Amniotic stem cell (primary cell): Measurements from ENCODE around the gene KDM4B.
"Not testable (repeated sequence)": the region's sequence is repeated elsewhere in the genome, so short reads cannot be mapped to it uniquely, and the experiment has no call there.

Experiments used
- DNase-seq: peaks from one replicate; lab custom pipeline; 2025; lab: John Stamatoyannopoulos, UW

The KDM4B gene

DNA sequence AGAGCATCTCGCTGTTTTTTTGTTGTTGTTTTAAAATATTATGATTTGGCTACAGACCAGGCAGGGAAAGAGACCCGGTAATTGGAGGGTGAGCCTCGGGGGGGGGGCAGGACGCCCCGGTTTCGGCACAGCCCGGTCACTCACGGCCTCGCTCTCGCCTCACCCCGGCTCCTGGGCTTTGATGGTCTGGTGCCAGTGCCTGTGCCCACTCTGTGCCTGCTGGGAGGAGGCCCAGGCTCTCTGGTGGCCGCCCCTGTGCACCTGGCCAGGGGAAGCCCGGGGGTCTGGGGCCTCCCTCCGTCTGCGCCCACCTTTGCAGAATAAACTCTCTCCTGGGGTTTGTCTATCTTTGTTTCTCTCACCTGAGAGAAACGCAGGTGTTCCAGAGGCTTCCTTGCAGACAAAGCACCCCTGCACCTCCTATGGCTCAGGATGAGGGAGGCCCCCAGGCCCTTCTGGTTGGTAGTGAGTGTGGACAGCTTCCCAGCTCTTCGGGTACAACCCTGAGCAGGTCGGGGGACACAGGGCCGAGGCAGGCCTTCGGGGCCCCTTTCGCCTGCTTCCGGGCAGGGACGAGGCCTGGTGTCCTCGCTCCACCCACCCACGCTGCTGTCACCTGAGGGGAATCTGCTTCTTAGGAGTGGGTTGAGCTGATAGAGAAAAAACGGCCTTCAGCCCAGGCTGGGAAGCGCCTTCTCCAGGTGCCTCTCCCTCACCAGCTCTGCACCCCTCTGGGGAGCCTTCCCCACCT is 183.3 kb downstream of the KDM4B start:
- no peak for DNase-seq

DNA sequence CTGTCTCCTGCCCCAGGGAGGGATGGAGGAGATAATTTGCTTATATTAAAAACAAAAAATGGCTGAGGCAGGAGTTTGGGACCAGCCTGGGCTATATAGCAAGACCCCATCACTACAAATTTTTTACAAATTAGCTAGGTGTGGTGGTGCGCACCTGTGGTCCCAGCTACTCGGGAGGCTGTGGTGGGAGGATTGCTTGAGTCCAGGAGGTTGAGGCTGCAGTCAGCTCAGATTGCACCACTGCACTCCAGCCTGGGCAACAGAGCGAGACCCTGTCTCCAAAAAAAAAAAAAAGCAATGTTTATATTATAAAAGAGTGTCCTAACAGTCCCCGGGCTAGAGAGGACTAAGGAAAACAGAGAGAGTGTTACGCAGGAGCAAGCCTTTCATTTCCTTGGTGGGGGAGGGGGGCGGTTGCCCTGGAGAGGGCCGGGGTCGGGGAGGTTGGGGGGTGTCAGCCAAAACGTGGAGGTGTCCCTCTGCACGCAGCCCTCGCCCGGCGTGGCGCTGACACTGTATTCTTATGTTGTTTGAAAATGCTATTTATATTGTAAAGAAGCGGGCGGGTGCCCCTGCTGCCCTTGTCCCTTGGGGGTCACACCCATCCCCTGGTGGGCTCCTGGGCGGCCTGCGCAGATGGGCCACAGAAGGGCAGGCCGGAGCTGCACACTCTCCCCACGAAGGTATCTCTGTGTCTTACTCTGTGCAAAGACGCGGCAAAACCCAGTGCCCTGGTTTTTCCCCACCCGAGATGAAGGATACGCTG is 184.0 kb downstream of the KDM4B start:
- DNase-seq: no peak

DNA sequence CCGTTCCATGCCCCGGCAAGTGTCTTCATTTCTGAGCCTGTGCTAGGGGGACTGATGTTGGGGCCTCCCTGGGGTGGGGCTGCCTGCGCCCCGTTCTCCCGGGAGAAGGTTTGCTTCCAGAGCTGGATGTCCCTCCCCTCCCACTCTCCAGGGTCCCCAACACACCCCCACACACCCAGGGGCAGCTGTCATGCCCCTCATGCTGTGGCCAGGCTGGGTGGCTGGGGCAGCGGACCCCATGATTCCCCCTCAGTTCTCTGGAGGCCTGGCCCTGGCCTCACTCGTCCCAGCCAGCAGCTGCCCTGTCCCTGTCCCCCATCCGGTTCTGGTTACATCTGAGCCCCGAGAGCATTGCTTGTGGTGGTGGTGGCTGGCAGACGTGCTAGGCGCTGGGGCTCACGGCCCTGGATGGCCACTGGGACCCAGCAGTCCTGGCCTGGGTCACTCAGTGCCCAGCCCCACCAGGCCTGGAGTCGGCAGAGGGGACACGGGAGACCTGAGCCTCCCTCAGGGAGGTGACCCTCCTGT is 184.8 kb downstream of the KDM4B start:
- no peak for DNase-seq

DNA sequence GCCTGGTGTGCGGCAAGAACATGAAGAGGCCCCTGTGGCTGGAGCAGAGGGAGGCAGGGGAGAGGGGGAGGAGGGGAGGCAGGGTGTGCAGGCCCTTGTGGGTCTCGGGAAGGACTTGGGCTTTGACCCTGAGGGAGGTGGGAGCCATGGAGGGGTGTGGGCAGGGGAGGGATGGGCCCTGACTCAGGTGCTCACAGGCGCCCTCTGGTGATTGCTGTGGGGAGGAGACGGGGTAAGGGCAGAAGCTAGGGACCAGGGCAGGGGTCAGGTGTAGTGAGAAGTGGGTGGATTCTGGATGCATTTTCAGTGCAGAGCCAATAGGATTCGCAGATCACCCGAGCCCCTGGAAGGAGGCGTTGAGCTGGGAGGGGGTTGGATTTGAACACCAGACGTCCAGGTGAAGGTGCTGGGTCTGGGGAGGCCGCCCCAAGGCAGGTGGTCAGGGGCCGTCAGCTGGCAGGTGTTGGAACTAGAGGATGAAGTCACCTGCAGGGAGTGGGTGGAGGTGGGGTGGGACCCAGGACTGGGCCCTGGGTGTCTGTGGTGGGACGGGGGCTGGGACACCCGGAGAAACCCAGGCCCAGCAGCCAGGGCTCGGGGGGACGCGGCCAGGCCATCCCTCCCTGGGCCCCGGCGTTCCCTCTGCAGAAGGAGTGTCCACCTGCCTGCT is 185.4 kb downstream of the KDM4B start:
- DNase-seq: no peak

DNA sequence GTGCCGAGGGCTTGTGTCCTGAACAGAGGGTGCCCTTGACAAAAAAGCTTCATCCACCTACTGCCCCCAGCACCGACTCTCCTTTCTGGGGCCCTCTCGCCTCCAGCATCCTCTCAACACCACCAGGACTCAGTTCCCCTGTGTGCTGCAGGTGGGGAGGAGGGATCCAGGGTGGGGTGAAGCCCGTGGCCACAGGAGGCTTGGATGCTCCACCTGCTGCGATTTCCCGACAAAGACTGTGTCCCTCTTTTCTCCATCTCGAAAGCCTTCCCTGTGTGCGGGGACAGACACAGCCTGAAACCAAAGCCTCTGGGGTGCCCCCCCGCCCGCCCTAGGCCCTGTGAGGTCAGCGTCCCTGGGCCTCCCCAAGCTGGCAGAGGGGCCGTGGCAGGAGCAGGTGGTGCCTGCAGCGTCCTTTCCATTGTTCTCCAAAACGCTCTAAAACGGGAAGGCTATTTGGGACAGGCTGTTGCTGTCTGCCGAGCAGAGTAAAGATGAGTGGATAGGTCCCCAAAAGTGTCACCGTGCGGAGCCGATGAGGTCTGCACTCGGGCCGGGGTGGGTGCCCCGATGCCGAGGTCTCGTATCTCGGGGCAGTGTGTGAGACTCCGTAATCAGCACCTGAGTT is 186.0 kb downstream of the KDM4B start:
- no peak for DNase-seq

DNA sequence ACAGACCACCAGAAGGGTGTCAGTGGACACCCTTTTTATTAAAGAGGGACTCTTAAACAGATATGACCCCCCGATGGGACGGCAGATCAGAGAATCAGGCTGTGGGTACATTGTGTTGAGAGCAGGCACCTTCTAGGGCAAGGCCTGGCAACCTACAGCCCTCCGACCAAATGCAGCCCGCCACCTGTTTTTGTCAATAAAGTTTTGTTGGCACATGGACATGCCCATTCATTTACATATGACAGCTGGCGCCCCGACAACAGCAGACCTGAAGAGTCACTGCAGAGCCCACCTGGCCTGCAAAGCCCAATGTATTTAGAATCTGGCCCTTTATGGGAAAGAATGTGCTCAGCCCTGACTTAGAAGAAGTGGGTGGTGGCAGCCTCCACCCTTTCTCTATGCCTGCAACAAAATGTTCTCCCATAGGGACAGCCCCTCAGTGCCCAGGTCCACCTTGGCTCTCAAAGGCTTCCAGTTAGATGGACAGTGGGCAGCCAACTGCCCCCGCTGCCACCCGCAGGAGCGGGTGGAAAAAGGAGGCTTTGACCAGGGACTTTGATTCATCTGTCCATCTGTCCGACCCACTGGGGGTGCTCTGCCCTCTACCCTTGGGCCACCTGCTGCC is 186.8 kb downstream of the KDM4B start:
- DNase-seq: no peak

DNA sequence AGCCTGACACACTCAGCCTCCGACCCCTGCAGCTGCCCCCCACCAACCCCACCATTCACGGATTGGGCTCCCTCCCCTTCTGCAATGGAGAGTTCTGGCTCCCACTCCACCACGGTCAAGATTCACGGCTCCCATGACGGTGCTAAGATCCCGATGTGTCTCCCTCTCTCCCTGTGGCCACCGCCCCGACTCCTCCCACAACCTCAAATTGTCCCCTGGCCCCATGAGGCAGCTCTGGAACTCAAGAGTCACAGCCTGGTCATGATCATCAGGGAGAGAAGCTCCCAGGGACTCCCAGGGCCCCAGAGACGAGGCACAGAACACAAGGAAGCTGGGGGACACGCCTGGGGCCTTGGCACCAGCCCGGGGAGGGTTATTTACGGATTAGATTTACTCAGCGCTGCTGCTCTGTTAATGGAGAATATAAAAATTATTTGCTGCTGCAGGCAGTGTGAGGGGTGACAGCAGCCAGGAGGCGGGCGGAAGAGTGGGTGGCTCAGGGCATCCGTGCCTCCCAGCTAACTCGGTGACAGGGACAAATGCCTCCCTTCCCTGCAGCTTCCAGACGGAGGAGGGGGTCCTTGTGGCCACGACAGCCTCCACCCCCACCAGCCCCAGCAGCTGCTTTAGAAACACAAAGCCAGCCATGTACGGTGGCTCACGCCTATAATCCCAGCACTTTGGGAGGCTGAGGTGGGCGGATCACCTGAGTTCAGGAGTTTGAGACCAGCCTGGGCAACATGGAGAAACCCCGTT is 187.5 kb downstream of the KDM4B start:
- DNase-seq: no peak

DNA sequence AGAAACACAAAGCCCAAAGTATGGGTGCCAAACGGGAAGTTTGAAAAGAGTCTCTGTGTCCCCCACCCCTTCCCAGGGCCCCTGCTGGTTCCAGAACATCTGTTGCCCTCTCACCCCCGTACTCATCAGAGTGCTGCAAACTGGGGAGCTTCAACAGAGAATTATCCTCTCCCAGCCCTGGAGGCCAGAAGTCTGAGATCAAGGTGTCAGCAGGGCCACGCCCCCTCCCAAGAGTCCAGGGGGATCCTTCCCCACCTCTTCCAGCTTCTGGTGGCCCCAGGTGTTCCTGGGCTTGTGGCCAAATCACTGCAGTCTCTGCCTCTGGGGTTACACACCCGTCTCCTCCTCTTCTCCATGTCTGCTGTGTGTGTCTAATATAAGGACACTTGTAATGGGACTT is 188.3 kb downstream of the KDM4B start:
- no peak for DNase-seq

DNA sequence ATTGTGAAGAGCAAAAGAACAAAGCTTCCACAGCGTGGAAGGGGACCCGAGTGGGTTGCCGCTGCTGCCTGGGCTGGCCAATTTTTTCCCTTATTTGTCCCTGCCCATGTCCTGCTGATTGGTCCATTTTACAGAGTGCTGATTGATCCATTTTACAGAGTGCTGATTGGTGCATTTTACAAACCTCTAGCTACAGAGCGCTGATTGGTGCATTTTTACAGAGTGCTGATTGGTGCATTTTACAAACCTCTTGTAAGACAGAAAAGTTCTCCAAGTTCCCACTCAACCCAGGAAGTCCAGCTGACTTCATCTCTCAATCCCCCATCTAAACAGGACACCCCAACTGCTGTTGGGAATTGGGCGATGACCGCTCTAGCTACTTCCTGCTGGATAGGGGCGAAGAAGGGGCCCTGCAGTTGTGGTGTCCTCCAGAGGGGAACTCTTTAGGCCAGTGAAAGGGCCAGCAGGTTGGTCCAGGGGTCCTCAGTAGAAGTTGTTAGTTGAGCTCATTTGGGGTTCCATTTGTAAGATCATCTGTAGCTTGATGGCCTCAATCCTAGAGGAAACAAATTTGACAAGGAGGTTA is 189.7 kb downstream of the KDM4B start:
- not testable (repeated sequence) for DNase-seq

DNA sequence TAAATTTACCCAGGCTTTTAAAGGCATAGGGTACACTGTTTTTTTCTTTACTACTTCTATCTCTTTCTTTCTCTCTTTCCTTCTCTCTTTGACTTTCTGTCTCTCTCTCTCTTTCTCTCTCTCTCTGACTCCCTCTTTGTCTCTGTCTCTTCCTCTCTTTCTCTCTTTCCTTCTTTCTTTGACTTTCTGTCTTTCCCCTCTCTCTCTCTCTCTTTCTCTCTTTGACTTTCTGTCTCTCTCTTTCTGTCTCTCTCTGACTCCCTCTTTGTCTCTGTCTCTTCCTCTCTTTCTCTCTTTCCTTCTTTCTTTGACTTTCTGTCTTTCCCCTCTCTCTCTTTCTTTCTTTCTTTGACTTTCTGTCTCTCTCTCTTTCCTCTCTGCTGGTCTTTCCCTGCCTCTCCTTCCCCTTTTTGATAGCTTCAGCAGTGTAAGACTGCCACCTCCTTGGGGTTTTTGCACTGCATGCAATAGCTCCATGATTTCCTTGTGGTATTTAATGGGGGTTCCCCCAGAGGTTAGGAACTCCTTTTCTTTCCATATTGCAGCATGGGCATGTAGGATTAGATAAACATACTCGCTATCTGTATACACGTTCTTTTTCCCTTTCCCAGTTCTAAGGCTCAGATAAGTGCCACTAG is 191.4 kb downstream of the KDM4B start:
- not testable (repeated sequence) for DNase-seq

DNA sequence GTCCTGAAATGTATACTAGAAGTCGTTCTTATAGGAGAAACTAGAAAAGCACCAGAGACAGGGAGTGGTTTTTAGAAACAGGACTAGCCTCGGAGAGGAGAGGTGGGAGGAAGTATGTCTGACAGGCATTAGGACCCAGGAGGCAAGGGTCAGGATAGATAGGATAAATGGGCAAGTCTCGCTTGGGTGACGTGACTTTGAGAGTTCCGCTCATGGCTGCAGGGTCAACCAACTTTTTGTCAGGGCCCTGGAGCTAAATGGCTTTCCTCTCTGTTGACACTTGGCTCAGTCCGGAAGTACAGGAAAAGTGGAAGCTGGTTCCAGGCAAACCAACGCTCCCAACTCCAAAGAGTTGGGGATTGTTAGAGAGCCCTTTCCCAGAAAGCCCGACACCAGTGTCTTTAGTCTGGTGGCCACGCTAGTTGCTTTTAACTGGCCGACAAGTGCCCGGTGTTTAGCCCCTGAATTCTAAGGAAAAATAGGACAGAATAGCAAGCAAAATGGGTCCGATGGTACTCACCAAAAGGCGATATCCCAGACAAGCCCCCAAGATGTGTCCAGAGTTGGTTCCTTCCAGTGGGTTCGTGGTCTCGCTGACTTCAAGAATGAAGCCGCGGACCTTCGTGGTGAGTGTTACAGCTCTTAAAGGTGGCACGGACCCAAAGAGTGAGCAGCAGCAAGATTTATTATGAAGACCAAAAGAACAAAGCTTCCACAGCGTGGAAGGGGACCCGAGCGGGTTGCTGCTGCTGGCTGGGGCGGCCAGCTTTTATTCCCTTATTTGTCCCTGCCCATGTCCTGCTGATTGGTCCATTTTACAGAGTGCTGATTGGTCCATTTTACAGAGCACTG is 196.2 kb downstream of the KDM4B start:
- DNase-seq: not testable (repeated sequence)

DNA sequence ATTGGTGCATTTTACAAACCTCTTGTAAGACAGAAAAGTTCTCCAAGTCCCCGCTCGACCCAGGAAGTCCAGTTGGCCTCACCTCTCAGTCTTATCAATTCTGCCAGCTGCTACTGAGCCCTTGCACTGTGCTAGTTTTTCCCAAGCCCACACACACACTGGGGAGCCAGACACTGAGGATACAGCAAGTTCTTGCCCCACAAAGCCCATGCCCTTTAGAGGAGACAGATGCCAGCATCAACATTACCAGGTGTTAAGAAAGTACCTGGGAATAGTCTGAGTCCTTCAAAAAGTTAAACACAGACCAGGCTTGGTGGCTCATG is 196.7 kb downstream of the KDM4B start:
- no peak for DNase-seq

DNA sequence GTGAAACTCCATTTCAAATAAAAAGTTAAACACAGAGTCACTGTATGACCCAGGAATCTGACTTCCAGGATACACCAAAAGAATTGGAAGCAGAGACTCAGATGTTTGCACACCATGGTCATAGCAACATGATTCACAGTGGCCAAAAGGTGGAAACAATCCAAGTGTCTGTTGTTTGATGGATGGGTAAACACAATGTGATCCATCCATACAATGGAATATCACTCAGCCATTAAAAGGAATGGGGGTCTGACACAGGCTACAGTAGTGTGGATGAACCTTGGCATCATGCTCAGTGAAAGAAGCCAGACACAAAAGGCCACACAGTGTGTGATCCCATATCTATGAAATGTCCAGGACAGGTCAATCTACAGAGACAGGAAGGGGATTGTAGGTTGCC is 197.3 kb downstream of the KDM4B start:
- no peak for DNase-seq

DNA sequence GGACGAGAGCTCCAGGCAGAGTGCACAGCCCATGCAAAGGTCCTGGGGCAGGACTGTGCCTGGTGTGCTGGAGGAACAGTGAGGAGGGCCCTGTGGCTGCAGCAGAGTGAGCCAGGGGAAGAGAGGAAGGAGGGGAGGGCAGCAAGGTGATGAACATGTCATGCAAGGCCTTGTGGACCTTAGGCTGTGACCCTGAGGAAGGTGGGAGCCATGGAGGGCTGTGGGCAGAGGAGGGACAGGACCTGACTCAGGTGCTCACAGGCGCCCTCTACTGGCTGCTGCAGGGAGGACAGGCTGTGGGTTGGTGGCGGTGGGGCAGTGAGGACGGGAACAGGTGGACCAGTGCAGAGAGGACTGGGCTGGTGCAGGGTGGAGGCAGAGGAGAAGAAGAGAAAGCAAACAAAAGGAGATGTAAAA is 201.4 kb downstream of the KDM4B start:
- DNase-seq: no peak

DNA sequence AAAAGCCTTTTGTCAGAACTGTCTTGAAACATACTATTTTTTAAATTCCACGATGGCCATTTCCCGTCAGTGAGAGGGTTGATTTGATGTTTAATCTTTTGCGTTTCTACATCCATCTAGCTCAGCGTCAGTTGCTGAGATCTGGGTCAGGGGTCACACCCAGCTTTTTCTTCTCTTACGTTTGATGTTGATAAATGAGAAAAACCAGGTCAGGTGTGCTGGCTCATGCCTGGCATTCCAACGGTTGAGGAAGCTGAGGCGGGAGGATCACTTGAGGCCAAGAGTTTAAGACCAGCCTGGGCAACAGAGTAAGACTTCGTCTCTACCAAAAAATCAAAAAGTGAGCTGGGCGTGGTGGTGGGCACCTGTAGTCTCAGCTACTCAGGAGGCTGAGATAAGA is 202.8 kb downstream of the KDM4B start:
- DNase-seq: no peak

DNA sequence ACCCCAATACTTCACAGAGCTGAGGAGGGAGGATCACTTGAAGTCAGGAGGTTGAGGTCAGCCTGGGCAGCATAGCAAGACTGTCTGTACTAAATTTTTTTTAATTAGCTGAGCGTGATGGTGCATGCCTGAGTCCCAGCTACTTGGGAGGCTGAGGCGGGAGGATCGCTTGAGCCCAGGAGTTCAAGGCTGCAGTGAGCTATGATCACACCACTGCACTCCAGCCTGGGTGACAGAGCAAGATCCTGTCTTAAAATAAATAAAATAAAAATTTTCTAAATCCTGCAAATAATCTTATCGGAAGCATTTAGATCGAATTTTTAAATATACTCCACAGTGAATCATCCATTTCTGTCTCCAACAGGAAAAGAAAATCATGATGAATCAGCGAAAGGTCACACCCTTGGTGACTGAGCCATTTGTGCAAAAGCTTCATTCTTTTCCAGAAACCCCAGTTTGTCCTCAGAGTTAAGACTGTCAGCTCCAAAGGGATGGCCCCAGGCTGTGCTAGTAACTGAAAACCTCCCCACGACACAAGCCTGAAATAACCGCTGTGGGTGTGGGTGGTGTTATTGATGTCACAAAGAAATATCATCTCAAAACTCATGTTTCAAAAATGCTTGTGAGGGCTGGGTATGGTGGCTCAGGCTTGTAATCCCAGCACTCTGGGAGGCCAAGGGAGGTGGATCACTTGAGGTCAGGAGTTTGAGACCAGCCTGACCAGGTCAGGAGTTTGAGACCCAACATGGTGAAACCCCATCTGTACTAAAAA is 204.1 kb downstream of the KDM4B start:
- peak; percentile 99 for DNase-seq

DNA sequence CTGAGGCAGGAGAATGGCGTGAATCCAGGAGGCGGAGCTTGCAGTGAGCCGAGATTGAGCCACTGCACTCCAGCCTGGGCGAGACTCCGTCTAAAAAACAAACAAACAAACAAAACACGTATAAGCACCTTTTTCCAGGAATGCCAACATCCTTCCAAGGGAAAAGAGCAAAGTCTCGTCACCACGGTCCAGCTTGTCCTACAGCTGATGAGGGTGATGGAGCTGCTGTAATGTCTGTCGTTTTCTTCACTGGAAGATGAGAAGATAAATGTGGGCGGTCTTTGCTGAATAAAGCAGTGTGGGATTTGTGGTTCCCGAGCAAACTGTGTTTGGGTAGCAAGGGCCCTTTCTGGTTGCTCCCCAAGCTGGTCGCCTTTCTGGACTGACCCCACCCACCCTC is 205.1 kb downstream of the KDM4B start:
- no peak for DNase-seq

DNA sequence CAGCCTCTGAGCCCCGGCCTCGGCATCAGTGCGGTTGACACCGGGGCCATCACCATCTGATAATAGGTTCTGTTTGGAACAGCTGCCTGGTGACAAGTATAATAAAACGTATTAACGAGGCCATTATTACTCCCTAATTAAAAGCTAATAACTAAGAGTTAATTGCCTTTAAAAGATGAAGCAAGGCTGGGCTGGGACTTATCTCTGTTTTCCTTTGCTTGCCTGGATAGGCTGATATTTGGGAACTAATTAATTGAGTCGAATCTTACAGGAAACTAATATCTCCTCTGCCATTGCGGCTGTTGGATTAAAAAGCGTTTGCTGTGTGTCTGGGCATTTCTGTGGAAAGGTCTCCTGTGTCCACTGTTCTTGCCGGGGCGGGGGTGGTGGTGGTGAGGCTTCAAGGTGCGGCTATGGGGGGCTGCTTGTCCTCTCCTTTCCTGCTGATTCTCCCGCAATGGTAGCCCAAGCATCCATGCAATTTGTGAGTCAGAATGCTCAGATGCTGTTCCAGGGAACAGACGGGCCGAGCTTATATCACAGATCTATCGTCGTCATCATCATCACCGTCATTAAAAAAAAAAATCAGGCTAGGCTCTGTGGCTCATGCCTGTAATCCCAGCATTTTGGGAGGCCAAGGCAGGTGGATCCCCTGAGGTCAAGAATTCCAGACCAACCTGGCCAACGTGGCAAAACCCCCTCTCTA is 209.0 kb downstream of the KDM4B start:
- DNase-seq: no peak
